ENCODE measurements around the gene HS1BP3. TPM values are rescaled to one million over a fixed set of nuclear protein-coding genes. Genes with fewer than 3 reads are reported as not detected.

Gene HS1BP3
- total RNA-seq, 1 donor, result 25.9 TPM

DNA sequence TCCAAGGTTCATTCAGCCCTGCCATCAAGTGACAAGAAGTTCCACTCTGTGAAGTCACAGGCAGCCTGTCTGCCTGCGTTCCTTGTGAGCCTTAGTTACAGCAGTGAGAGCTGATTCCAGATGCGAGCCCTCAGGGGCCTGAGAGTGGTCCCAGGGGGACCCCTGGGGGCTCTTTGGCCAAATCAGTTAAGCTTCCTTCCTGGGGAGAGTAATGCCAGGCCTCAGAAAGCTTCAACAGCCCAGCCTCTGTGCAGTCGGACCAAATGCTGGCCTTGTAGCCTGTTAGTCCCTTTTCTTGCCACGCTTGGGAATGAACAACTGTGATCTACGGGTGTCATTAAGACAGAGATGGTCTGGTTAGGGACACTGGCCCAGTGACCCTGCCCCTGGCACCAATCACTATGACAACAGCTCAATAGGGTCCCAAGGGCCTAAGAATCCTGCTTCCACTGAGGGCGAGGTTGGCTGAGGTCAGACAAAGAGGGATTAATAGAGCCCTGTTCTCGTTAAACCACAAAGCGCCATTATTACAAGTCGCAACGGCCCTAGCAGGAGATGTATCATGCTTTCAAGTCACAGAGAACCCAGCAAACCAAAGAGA is 50.9 kb downstream of the HS1BP3 start:
- no peak for TF ChIP-seq CTCF (IDR thresholded peaks at IDR 0.05; ENCODE audit: insufficient read depth, low read depth, low read length)
- no peak for DNase-seq (ENCODE audit: low read depth)
- no peak overlapping the region for H3K4me3 ChIP-seq (ENCODE audit: low read depth, low read length)

- TF ChIP-seq CTCF (IDR thresholded peaks at IDR 0.05; ENCODE audit: insufficient read depth, low read depth, low read length), result no peak
- no peak for DNase-seq (ENCODE audit: low read depth)
- no peak overlapping the region for H3K4me3 ChIP-seq (ENCODE audit: low read depth, low read length)
Observed at GRCh38 chr2:20599001-20599600, 51.8 kb downstream of the HS1BP3 start.

DNA sequence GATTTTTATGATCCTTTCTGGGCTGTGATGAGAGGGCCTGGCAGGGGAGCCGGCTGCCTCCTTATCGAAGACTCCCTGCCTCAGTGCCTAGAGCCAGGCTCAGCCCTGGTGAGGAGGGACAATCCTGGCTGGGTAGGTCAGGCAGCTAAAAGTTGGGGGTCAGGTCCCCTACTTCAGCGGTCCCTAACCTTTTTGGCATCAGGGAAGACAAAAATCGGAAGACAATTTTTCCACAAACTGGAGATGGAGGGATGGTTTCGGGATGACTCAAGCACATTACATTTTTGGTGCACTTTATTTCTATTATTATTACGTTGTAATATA is 53.1 kb downstream of the HS1BP3 start:
- no peak overlapping the region for H3K4me3 ChIP-seq (ENCODE audit: low read depth, low read length)
- TF ChIP-seq CTCF (IDR thresholded peaks at IDR 0.05; ENCODE audit: insufficient read depth, low read depth, low read length), result no peak
- no peak for DNase-seq (ENCODE audit: low read depth)

DNA sequence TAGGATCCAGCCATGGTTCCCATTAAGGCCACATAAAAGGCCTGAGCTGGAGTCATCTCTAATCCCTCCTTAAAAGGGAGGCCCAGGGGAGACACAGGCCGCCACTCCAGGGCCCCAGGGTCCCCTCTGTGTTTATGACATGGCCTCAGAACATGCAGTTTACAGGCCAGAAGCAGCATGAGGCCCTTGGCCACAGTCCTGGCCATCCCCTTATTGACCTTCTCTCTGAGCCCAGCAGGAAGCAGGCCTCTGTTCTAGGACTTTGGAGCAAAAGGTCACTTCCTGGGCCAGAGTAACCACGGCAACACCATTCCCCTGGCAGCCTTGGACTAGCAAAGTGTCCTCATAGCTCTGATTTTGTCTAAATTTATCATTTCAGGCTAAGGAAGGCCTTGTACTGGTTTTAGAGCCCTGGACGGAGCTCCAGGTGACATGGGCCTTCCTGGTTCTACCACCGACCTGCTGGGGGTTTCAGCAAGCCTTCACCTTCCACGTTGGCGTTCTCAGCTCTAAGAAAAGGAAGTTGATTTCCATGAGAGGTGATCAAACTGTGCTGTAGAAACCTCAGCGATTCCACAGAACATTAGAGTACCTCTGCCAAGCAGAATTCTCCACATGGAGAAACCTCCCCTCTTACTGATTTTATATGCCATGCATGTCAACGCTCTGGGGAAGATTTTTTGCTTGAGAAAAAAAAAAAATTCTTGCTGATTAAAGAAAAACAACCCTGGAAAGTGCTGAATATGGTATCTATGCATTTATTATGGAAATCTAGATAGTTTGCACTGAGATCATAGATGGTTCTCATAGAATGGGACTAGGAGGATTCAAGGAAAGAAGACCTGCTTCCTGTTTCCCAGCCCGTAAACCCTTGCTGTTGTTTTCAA is 53.7 kb downstream of the HS1BP3 start:
- no peak overlapping the region for H3K4me3 ChIP-seq (ENCODE audit: low read depth, low read length)
- DNase-seq (ENCODE audit: low read depth), result peak; percentile 92
- TF ChIP-seq CTCF (IDR thresholded peaks at IDR 0.05; ENCODE audit: insufficient read depth, low read depth, low read length), result no peak

DNA sequence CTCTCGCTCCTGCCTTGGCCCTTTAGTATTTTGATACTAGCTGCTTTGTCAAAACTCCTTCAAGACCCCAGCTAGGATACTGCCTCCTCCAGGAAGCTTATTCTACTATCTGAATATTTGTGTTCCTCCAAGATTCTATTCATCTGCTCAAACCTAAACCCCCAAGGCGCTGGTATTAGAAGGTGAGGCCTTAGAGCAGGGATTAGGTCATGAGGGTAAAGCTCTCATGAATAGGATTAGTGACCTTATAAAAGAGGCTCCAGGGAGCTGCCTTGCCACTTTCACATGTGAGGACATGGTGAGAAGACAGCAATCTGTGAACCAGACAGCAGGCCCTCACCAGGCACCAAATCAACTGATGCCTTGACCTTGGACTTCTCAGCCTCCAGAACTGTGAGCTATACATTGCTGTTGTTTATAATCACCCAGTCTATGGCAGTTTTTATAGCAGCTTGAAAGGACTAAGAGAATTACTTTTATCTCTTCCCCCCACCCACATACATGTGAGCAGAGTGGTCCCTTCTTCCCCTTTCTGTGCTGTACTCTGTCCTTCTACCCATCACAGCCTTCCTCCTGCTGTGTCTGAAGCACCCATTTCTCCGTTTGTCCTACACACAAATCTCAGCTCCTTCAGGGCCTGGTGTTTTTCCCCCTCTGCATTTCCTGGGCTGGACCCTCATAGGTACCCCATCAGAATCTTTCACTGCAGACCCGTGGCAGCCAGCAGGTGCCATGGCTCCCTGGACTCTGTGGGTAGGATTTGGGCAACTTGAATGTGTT is 54.5 kb downstream of the HS1BP3 start:
- H3K4me3 ChIP-seq (ENCODE audit: low read depth, low read length), result no peak overlapping the region
- no peak for TF ChIP-seq CTCF (IDR thresholded peaks at IDR 0.05; ENCODE audit: insufficient read depth, low read depth, low read length)
- DNase-seq (ENCODE audit: low read depth), result peak; percentile 42

DNA sequence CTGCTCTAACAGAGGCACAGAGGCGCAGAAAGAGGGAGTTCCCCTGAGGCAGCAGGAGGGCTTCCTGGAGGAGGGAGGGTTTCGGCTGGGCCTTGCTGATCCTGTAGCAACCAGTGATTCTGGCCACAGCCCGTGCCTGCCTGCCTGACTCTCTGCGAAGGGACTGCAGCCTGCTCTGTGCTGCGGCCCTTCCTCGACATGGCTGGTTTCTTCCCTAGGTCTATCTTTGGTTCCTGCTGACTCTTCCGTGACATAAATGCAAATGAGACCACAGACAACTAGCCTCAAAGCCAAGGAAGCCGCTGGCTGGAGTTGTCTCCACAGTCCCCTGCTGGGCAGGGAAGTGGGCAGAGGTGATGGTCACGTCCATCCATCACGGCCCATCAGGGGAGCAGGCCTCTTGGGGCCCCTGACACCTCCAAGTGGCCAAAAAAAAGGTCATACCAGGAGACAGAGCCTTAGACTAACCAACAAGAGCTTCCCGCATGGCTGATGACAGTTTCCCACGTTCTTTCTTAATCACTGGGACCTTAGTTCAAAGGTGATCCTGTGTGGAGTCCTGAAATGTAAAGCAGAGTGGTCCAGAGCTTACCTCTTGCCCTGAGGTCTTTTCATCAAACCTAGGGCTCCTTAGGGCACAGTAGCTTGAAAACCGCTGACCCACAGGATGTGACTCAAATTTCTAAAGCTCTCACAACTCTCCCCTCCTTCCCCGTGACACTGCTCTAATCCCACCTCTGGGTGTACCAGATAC is 55.3 kb downstream of the HS1BP3 start:
- peak; percentile 90 for DNase-seq (ENCODE audit: low read depth)
- no peak overlapping the region for H3K4me3 ChIP-seq (ENCODE audit: low read depth, low read length)
- no peak for TF ChIP-seq CTCF (IDR thresholded peaks at IDR 0.05; ENCODE audit: insufficient read depth, low read depth, low read length)
